H9 (cell line): Measurements from ENCODE around the gene AMER1. TPM values are rescaled to one million over a fixed set of nuclear protein-coding genes. Genes with fewer than 3 reads are reported as not detected.

Experiments used
- DNase-seq: peaks from one replicate; pipeline ENCODE4 v3.0.0-alpha.2; 2017
- H2AFZ ChIP-seq: one replicate; pipeline ENCODE4 v1.6.1; 2013; ENCODE audit warnings: mild to moderate bottlenecking, low read length, control low read depth, moderate library complexity
- H2AK5ac ChIP-seq: 2 replicates; pipeline ENCODE4 v1.6.1; 2013; ENCODE audit warnings: low read length, control low read depth, mixed read lengths; ENCODE audit not compliant: insufficient read length
- H2BK120ac ChIP-seq: one replicate; pipeline ENCODE4 v1.6.1; 2013; ENCODE audit warnings: low read depth, mild to moderate bottlenecking, low read length, control low read depth, inconsistent platforms; ENCODE audit not compliant: poor library complexity, severe bottlenecking
- H2BK12ac ChIP-seq: 2 replicates; pipeline ENCODE4 v1.6.1; 2013; ENCODE audit warnings: low read length, control low read depth, mixed read lengths, low read depth; ENCODE audit not compliant: insufficient read length
- H2BK15ac ChIP-seq: 2 replicates; pipeline ENCODE4 v1.6.1; 2013; ENCODE audit warnings: low read depth, low read length, control low read depth
- H2BK20ac ChIP-seq: one replicate; pipeline ENCODE4 v1.6.1; 2013; ENCODE audit warnings: low read depth, mild to moderate bottlenecking, low read length, control low read depth, inconsistent platforms; ENCODE audit not compliant: poor library complexity, severe bottlenecking
- H2BK5ac ChIP-seq: 2 replicates; pipeline ENCODE4 v1.6.1; 2013; ENCODE audit warnings: low read length, control low read depth, mixed read lengths; ENCODE audit not compliant: insufficient read length
- H3K14ac ChIP-seq: 2 replicates; pipeline ENCODE4 v1.6.1; 2013; ENCODE audit warnings: low read length, control low read depth; ENCODE audit not compliant: insufficient read depth
- H3K18ac ChIP-seq: 2 replicates; pipeline ENCODE4 v1.6.1; 2013; ENCODE audit warnings: low read depth, mild to moderate bottlenecking, mixed read lengths, low read length, control low read depth; ENCODE audit not compliant: insufficient read length
- H3K23ac ChIP-seq: 2 replicates; pipeline ENCODE4 v1.6.1; 2013; ENCODE audit warnings: low read length, control low read depth, mixed read lengths, low read depth; ENCODE audit not compliant: insufficient read length
- H3K23me2 ChIP-seq: 2 replicates; pipeline ENCODE4 v1.6.1; 2013; ENCODE audit warnings: low read depth, mild to moderate bottlenecking, mixed read lengths, low read length, control low read depth; ENCODE audit not compliant: insufficient read length, poor library complexity, severe bottlenecking
- H3K27ac ChIP-seq: 2 replicates; pipeline ENCODE4 v1.5.1; 2013; ENCODE audit warnings: low read length, control low read depth, mixed read lengths, low read depth; ENCODE audit not compliant: insufficient read length
- H3K27me3 ChIP-seq: 2 replicates; pipeline ENCODE4 v1.6.1; 2013; ENCODE audit warnings: low read length, control low read depth, inconsistent platforms; ENCODE audit not compliant: insufficient read depth
- H3K4ac ChIP-seq: 2 replicates; pipeline ENCODE4 v1.6.1; 2013; ENCODE audit warnings: low read depth, mild to moderate bottlenecking, control low read depth, inconsistent platforms, low read length, moderate library complexity
- H3K4me1 ChIP-seq: 2 replicates; pipeline ENCODE4 v1.6.1; 2013; ENCODE audit warnings: low read length, control low read depth, inconsistent platforms; ENCODE audit not compliant: insufficient read depth
- H3K4me2 ChIP-seq: 2 replicates; pipeline ENCODE4 v1.6.1; 2013; ENCODE audit warnings: low read length, control low read depth, mixed read lengths; ENCODE audit not compliant: insufficient read length, insufficient read depth
- H3K56ac ChIP-seq: 2 replicates; pipeline ENCODE4 v1.6.1; 2013; ENCODE audit warnings: low read depth, mild to moderate bottlenecking, mixed read lengths, low read length, control low read depth; ENCODE audit not compliant: insufficient read length
- H3K79me1 ChIP-seq: 2 replicates; pipeline ENCODE4 v1.6.1; 2013; ENCODE audit warnings: low read depth, mild to moderate bottlenecking, moderate library complexity, low read length, control low read depth, inconsistent platforms; ENCODE audit not compliant: insufficient read depth, poor library complexity, severe bottlenecking
- H3K79me2 ChIP-seq: 2 replicates; pipeline ENCODE4 v1.6.1; 2013; ENCODE audit warnings: low read length, control low read depth, inconsistent platforms; ENCODE audit not compliant: insufficient read depth
- H3K9ac ChIP-seq: 2 replicates; pipeline ENCODE4 v1.6.1; 2013; ENCODE audit warnings: low read length, control low read depth, mixed read lengths; ENCODE audit not compliant: insufficient read length; ENCODE audit errors: extremely low read depth
- H3K9me3 ChIP-seq: one replicate; pipeline ENCODE4 v1.6.1; 2013; ENCODE audit warnings: low read depth, low read length, inconsistent platforms; ENCODE audit not compliant: control insufficient read depth
- H3T11ph ChIP-seq: one replicate; pipeline ENCODE4 v1.6.1; 2013; ENCODE audit warnings: mild to moderate bottlenecking, low read length, control low read depth, inconsistent platforms
- H4K20me1 ChIP-seq: one replicate; pipeline ENCODE4 v1.6.1; 2013; ENCODE audit not compliant: control insufficient read depth, insufficient read length, insufficient read depth
- H4K5ac ChIP-seq: 2 replicates; pipeline ENCODE4 v1.6.1; 2013; ENCODE audit warnings: low read depth, mild to moderate bottlenecking, mixed read lengths, low read length, control low read depth; ENCODE audit not compliant: insufficient read length
- H4K8ac ChIP-seq: replicated peaks from 2 replicates; pipeline ENCODE4 v1.6.1; 2013; ENCODE audit warnings: low read length, control low read depth, mixed read lengths, low read depth; ENCODE audit not compliant: insufficient read length
- H4K91ac ChIP-seq: 2 replicates; pipeline ENCODE4 v1.6.1; 2013; ENCODE audit warnings: low read depth, mild to moderate bottlenecking, moderate library complexity, mixed read lengths, low read length, control low read depth; ENCODE audit not compliant: insufficient read length
- H3K27ac Mint-ChIP-seq, 3 experiments: 2 replicates in 2 of 3; 3 replicates in 1 of 3; pipeline ENCODE4 v1.8.0; 2020 to 2021; ENCODE audit warnings: mixed read lengths in 3 of 3, mild to moderate bottlenecking in 1 of 3, moderate library complexity in 1 of 3
- H3K27me3 Mint-ChIP-seq: 2 replicates; pipeline ENCODE4 v1.8.0; 2021; ENCODE audit warnings: low read depth, mild to moderate bottlenecking, moderate library complexity, mixed read lengths
- H3K36me3 Mint-ChIP-seq, 3 experiments: 2 replicates in 2 of 3; 3 replicates in 1 of 3; pipeline ENCODE4 v1.8.0; 2020 to 2021; ENCODE audit warnings: low read depth in 3 of 3, mixed read lengths in 3 of 3; ENCODE audit not compliant: insufficient read depth in 1 of 3
- H3K4me1 Mint-ChIP-seq, 2 experiments: 2 replicates each; pipeline ENCODE4 v1.8.0; 2020; ENCODE audit warnings: mixed read lengths in 2 of 2
- H3K4me3 Mint-ChIP-seq, 2 experiments: 2 replicates in 1 of 2; 3 replicates in 1 of 2; pipeline ENCODE4 v1.8.0; 2020 to 2021; ENCODE audit warnings: mild to moderate bottlenecking in 2 of 2, mixed read lengths in 2 of 2, moderate library complexity in 1 of 2
- H3K9me3 Mint-ChIP-seq, 2 experiments: 2 replicates in 1 of 2; 3 replicates in 1 of 2; pipeline ENCODE4 v1.8.0; 2020; ENCODE audit warnings: mild to moderate bottlenecking in 2 of 2, mixed read lengths in 2 of 2, moderate library complexity in 1 of 2
- WGBS: extraction: QIAGEN DNeasy Blood & Tissue Kit; methylation state at CpG from one replicate; pipeline ENCODE4 v1.1.7; 2013; ENCODE audit warnings: missing lambda C conversion rate, low lambda C conversion rate, mixed read lengths; ENCODE audit not compliant: insufficient read length; ENCODE audit errors: extremely low coverage; 5-methylcytosine and 5-hydroxymethylcytosine counted together
- total RNA-seq: library from RNA; stranded (reverse); gene quantifications from 2 replicates; pipeline ENCODE4 v1.2.1, GENCODE V29; 2021
- TF ChIP-seq, protein P1 (sequence below): fragments of 200-600 bp; sonication (generic); conservative IDR thresholded peaks from 3 replicates; pipeline ENCODE4 v1.8.0; 2021; ENCODE audit warnings: antibody characterized with exemption, mild to moderate bottlenecking

Gene AMER1
- total RNA-seq, 1 experiment from 2014 or later, result 6.2 TPM

DNA sequence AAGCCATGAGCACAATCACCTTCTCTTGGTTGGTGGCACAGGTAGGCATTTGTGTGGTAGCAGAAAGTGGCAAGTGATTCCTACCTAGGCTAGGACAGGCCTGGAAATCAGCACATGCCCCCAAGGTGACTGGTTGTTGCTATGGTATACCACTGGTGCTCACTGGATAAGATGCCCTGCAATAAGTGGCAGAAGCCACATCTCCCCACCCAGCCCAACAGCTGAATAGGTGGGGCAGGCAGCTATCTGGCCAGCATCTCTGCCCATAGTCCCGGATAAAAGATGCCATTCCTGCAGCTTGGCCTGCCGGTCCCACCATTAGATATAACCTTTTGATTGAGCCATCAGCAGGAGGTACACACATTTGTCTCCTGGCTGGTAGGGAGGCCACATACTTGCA is 21.1 kb downstream of the AMER1 start:
- Mint-ChIP-seq H3K27me3 (no peaks in the 10 kb centered on the region; the same call in 1 of the 2 replicates), H3K4me3 (no peak overlapping the region), H3K27ac (no peak overlapping the region), H3K36me3 (peaks cover 0 to 6% (median 3%) of the 10 kb centered on the region in 3 experiments; a peak in 4 of 7 replicates), H3K4me1 (peaks cover 0 to 4% of the 10 kb centered on the region in 2 experiments; a peak in 2 of 4 replicates), H3K9me3 (peaks cover 56 to 59% of the 10 kb centered on the region in 2 experiments)
- no peaks in the 10 kb centered on the region for H4K20me1 ChIP-seq
- no peak overlapping the region for H3K4ac ChIP-seq
- H3K23ac ChIP-seq, result no peak overlapping the region
- no peak for DNase-seq
- H3K23me2 ChIP-seq, result no peaks in the 10 kb centered on the region
- H4K8ac ChIP-seq, result no peak overlapping the region
- peaks cover 44% of the 10 kb centered on the region for H3K9me3 ChIP-seq
- no peak overlapping the region for H2BK120ac ChIP-seq
- no peaks in the 10 kb centered on the region for H3K79me2 ChIP-seq
- no peak overlapping the region for H2AK5ac ChIP-seq
- no peak overlapping the region for H3K9ac ChIP-seq
- TF ChIP-seq, protein P1, sequence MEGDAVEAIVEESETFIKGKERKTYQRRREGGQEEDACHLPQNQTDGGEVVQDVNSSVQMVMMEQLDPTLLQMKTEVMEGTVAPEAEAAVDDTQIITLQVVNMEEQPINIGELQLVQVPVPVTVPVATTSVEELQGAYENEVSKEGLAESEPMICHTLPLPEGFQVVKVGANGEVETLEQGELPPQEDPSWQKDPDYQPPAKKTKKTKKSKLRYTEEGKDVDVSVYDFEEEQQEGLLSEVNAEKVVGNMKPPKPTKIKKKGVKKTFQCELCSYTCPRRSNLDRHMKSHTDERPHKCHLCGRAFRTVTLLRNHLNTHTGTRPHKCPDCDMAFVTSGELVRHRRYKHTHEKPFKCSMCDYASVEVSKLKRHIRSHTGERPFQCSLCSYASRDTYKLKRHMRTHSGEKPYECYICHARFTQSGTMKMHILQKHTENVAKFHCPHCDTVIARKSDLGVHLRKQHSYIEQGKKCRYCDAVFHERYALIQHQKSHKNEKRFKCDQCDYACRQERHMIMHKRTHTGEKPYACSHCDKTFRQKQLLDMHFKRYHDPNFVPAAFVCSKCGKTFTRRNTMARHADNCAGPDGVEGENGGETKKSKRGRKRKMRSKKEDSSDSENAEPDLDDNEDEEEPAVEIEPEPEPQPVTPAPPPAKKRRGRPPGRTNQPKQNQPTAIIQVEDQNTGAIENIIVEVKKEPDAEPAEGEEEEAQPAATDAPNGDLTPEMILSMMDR, result no peak
- no peak overlapping the region for H3K56ac ChIP-seq
- H3K4me2 ChIP-seq, result no peak overlapping the region
- no peak overlapping the region for H4K91ac ChIP-seq
- H3K18ac ChIP-seq, result no peak overlapping the region
- H2BK12ac ChIP-seq, result no peak overlapping the region
- no peaks in the 10 kb centered on the region for H3K4me1 ChIP-seq
- no peak overlapping the region for H2BK20ac ChIP-seq
- no peaks in the 10 kb centered on the region for H3K79me1 ChIP-seq
- H2BK15ac ChIP-seq, result no peak overlapping the region
- H3T11ph ChIP-seq, result no peak overlapping the region
- WGBS, result no CpG with 5 or more reads among the region's 2 CpGs
- H4K5ac ChIP-seq, result no peak overlapping the region
- H3K27me3 ChIP-seq, result no peaks in the 10 kb centered on the region
- H2BK5ac ChIP-seq, result no peak overlapping the region
- no peak overlapping the region for H2AFZ ChIP-seq
- no peak overlapping the region for H3K14ac ChIP-seq
- H3K27ac ChIP-seq, result no peak overlapping the region
